B cell (primary cell): ENCODE measurements around the gene DUS4L. TPM values are rescaled to one million over a fixed set of nuclear protein-coding genes. Genes with fewer than 3 reads are reported as not detected.

Experiments
- ATAC-seq: fragments of 200-7000 bp; cut with Tn5 transposase; one replicate; pipeline ENCODE4 v1.10.0; 2021; ENCODE audit warnings: low read depth, mild to moderate bottlenecking, moderate number of reproducible peaks, moderate library complexity
- CTCF ChIA-PET: fragments of 350-600 bp; sonication (Branson Sonifier 250); formaldehyde crosslinking; loops from one replicate; lab custom pipeline; 2021; ENCODE audit warnings: antibody characterized with exemption, inconsistent platforms; lab: Charles Lee
- POLR2A ChIA-PET: fragments of 350-600 bp; sonication (Branson Sonifier 250); formaldehyde crosslinking; loops from one replicate; lab custom pipeline; 2021; ENCODE audit warnings: antibody characterized with exemption; lab: Charles Lee
- DNase-seq: peaks from one replicate; pipeline ENCODE4 v3.0.0; 2013
- H2AFZ ChIP-seq: 2 replicates; pipeline ENCODE4 v1.6.1; 2012; ENCODE audit warnings: mild to moderate bottlenecking, low read depth, low read length; ENCODE audit not compliant: insufficient read depth, poor library complexity, severe bottlenecking
- H3K27ac ChIP-seq, 2 donors: 1 replicate in 1 of 2; 2 replicates in 1 of 2; pipeline ENCODE4 v1.5.1; 2012 to 2013; ENCODE audit warnings: low read length in 2 of 2, mild to moderate bottlenecking in 2 of 2, moderate library complexity in 1 of 2
- H3K27me3 ChIP-seq, 4 experiments: fragments of 200-600 bp in 1 of 4; sonication (generic) in 1 of 4; replicated peaks in 1 of 4; 1 replicate in 2 of 4; 2 replicates in 2 of 4; pipeline versions ENCODE4 v1.6.1 to v1.7.0; 2013 to 2016; ENCODE audit warnings: low read length in 3 of 4, mild to moderate bottlenecking in 2 of 4, mixed read lengths in 1 of 4, moderate library complexity in 1 of 4; ENCODE audit not compliant: insufficient read depth in 4 of 4, control insufficient read depth in 3 of 4; ENCODE audit errors: control extremely low read depth in 1 of 4
- H3K36me3 ChIP-seq, 2 experiments: replicated peaks in 1 of 2; 1 replicate in 1 of 2; 2 replicates in 1 of 2; pipeline versions ENCODE4 v1.6.1 to v1.7.1; 2013; ENCODE audit warnings: low read length in 1 of 2; ENCODE audit not compliant: insufficient read depth in 2 of 2, control insufficient read depth in 1 of 2; ENCODE audit errors: control extremely low read depth in 1 of 2, extremely low read depth in 1 of 2
- H3K4me1 ChIP-seq, 2 donors: fragments of 200-600 bp in 1 of 2; sonication (generic) in 1 of 2; 1 replicate in 1 of 2; 2 replicates in 1 of 2; pipeline versions ENCODE4 v1.5.1 to v1.6.1; 2013 to 2017; ENCODE audit warnings: low read length in 2 of 2; ENCODE audit not compliant: control insufficient read depth in 2 of 2, insufficient read depth in 2 of 2
- H3K4me2 ChIP-seq: replicated peaks from 2 replicates; pipeline ENCODE3; 2012; ENCODE audit warnings: mild to moderate bottlenecking, low read depth, low read length; ENCODE audit not compliant: poor library complexity, severe bottlenecking
- H3K4me3 ChIP-seq, 5 experiments: fragments of 200-600 bp in 1 of 5; sonication (generic) in 1 of 5; 1 replicate in 3 of 5; 2 replicates in 2 of 5; pipeline versions ENCODE4 v1.5.1 to v1.7.0; 2011 to 2016; ENCODE audit warnings: low read length in 4 of 5, mild to moderate bottlenecking in 4 of 5, low read depth in 2 of 5, control low read depth in 1 of 5, moderate library complexity in 1 of 5; ENCODE audit not compliant: insufficient read depth in 1 of 5; ENCODE audit errors: control extremely low read depth in 1 of 5, extremely low read depth in 1 of 5
- H3K79me2 ChIP-seq: fragments of 200-600 bp; sonication (generic); one replicate; pipeline ENCODE4 v1.6.0; 2016; ENCODE audit warnings: low read length; ENCODE audit not compliant: control insufficient read depth, insufficient read depth
- H3K9ac ChIP-seq: fragments of 200-600 bp; sonication (generic); 2 replicates; pipeline ENCODE4 v1.6.1; 2017; ENCODE audit warnings: mild to moderate bottlenecking, low read length, moderate library complexity
- H3K9me3 ChIP-seq, 3 donors: one replicate each; pipeline versions ENCODE4 v1.6.1 to v1.7.1; 2013; ENCODE audit warnings: low read length in 2 of 3; ENCODE audit not compliant: control insufficient read depth in 2 of 3, insufficient read depth in 1 of 3; ENCODE audit errors: control extremely low read depth in 1 of 3
- H4K20me1 ChIP-seq: 2 replicates; pipeline ENCODE4 v1.6.0; 2012; ENCODE audit warnings: mild to moderate bottlenecking, low read length; ENCODE audit not compliant: insufficient read depth, control insufficient read depth, poor library complexity, severe bottlenecking
- H3K27ac Mint-ChIP-seq: one replicate; pipeline ENCODE4 v1.8.0; 2021; ENCODE audit warnings: mixed read lengths
- H3K27me3 Mint-ChIP-seq: one replicate; pipeline ENCODE4 v1.8.0; 2021; ENCODE audit warnings: mixed read lengths
- H3K4me1 Mint-ChIP-seq: one replicate; pipeline ENCODE4 v1.8.0; 2021; ENCODE audit warnings: mixed read lengths
- H3K4me3 Mint-ChIP-seq: one replicate; pipeline ENCODE4 v1.8.0; 2021; ENCODE audit warnings: mixed read lengths
- H3K9me3 Mint-ChIP-seq: one replicate; pipeline ENCODE4 v1.8.0; 2022; ENCODE audit warnings: mixed read lengths; ENCODE audit not compliant: insufficient read depth
- CTCF ChIP-seq: fragments of 200-600 bp; IDR thresholded peaks from one replicate; pipeline ENCODE4 v1.8.0; 2022; ENCODE audit warnings: antibody characterized with exemption, mild to moderate bottlenecking
- EZH2 ChIP-seq: IDR thresholded peaks from 2 replicates; pipeline ENCODE4 v1.6.1; 2012; ENCODE audit warnings: borderline replicate concordance, low read depth, mild to moderate bottlenecking, moderate library complexity, low read length; ENCODE audit not compliant: insufficient read depth, poor library complexity, severe bottlenecking
- WGBS: methylation state at CpG from one replicate; pipeline ENCODE4 v1.1.5; 2013; ENCODE audit warnings: missing lambda C conversion rate; ENCODE audit not compliant: insufficient coverage; 5-methylcytosine and 5-hydroxymethylcytosine counted together
- intact Hi-C: fragments of 100-400 bp; cut with micrococcal nuclease; formaldehyde crosslinking; loops from one replicate; pipeline ENCODE4 v1.10.0; 2022
- polyA plus RNA-seq: library from polyadenylated mRNA; depleted of rRNA; stranded (reverse); fragments of >200 nt; gene quantifications from 2 replicates; pipeline ENCODE4 v1.2.3, GENCODE V29; 2012
- total RNA-seq, 2 donors: library from RNA; stranded (reverse); fragments of 120-200 nt in 1 of 2; gene quantifications; 1 replicate in 1 of 2; 2 replicates in 1 of 2; pipeline versions ENCODE4 v1.2.3 to v1.2.4, GENCODE V29; 2013 to 2022

Gene DUS4L
- total and polyA plus RNA-seq, 2 donors (not counting 1 experiment from before 2014, with no cell fraction given) = 4.1 to 18.7 TPM

- no peak overlapping the region for H2AFZ ChIP-seq
- H3K4me2 ChIP-seq = no peak overlapping the region
- Mint-ChIP-seq H3K9me3 (no peaks in the 10 kb centered on the region), H3K4me1 (no peaks in the 10 kb centered on the region), H3K4me3 (no peak overlapping the region), H3K27me3 (no peaks in the 10 kb centered on the region), H3K27ac (no peak overlapping the region)
- H3K9me3 ChIP-seq = no peaks in the 10 kb centered on the region
- H3K9ac ChIP-seq = no peak overlapping the region
- 100% methylated on average over 3 of the region's 5 CpGs for WGBS
- no peak for DNase-seq
- intact Hi-C loops = no loop called here
- peaks cover 7 to 19% of the 10 kb centered on the region in 2 experiments for H3K36me3 ChIP-seq
- H3K27ac ChIP-seq = no peak overlapping the region
- no peak for ATAC-seq
- no peaks in the 10 kb centered on the region for H4K20me1 ChIP-seq
- ChIA-PET CTCF (interaction anchor here (1.4 to 1.6 kb wide), 2 partner anchors 23 to 64 kb away, joined by 4 read pairs; no protein-coding TSS in a partner anchor), POLR2A (no interaction called here)
- no peak overlapping the region for H3K4me3 ChIP-seq
- H3K27me3 ChIP-seq = no peaks in the 10 kb centered on the region
- no peaks in the 10 kb centered on the region for H3K4me1 ChIP-seq
- H3K79me2 ChIP-seq = no peaks in the 10 kb centered on the region
- TF ChIP-seq CTCF = no peak
- no peak for TF ChIP-seq EZH2
Observed at GRCh38 chr7:107596881-107597581, 33.3 kb downstream of the DUS4L start.

- H3K4me2 ChIP-seq = no peak overlapping the region
- no peaks in the 10 kb centered on the region for H4K20me1 ChIP-seq
- Mint-ChIP-seq H3K4me3 (no peak overlapping the region), H3K27ac (no peak overlapping the region), H3K4me1 (no peaks in the 10 kb centered on the region), H3K9me3 (no peaks in the 10 kb centered on the region), H3K27me3 (no peaks in the 10 kb centered on the region)
- H2AFZ ChIP-seq = no peak overlapping the region
- no peak overlapping the region for H3K9ac ChIP-seq
- WGBS = no CpG with 5 or more reads among the region's 1 CpG
- H3K27me3 ChIP-seq = no peaks in the 10 kb centered on the region
- no peak overlapping the region for H3K4me3 ChIP-seq
- H3K36me3 ChIP-seq = peaks cover 7 to 19% of the 10 kb centered on the region in 2 experiments
- DNase-seq (no peak), ATAC-seq (no peak)
- CTCF ChIA-PET = interaction anchor here (1.4 to 1.6 kb wide), 2 partner anchors 22 to 64 kb away, joined by 4 read pairs; no protein-coding TSS in a partner anchor
- no peak overlapping the region for H3K27ac ChIP-seq
- intact Hi-C loops = no loop called here
- H3K4me1 ChIP-seq = no peaks in the 10 kb centered on the region
- POLR2A ChIA-PET = no interaction called here
- TF ChIP-seq CTCF = no peak
- no peak for TF ChIP-seq EZH2
- H3K9me3 ChIP-seq = no peaks in the 10 kb centered on the region
- no peaks in the 10 kb centered on the region for H3K79me2 ChIP-seq
Observed at GRCh38 chr7:107597582-107597916, 33.8 kb downstream of the DUS4L start.
